GM23338 (cell line): Measurements from ENCODE around the gene TMEM33.

Experiments
- CREB1 ChIP-seq: fragments of 250-450 bp; sonication (Bioruptor Pico); IDR thresholded peaks from 2 replicates; pipeline ENCODE4 v1.5.0; 2020; ENCODE audit warnings: low read depth, mild to moderate bottlenecking, moderate library complexity
- EZH2 ChIP-seq: fragments of 200-600 bp; sonication (generic); IDR thresholded peaks from one replicate; pipeline ENCODE4 v1.8.0; 2017; ENCODE audit warnings: antibody characterized with exemption, mild to moderate bottlenecking, low read depth; ENCODE audit not compliant: unreplicated experiment
- EZH2phosphoT487 ChIP-seq: fragments of 200-600 bp; sonication (generic); IDR thresholded peaks from one replicate; pipeline ENCODE4 v1.8.1; 2018; ENCODE audit warnings: antibody characterized with exemption; ENCODE audit not compliant: unreplicated experiment
- JUNB ChIP-seq: IDR thresholded peaks from one replicate; pipeline ENCODE4 v1.6.1; 2016; ENCODE audit warnings: antibody characterized with exemption; ENCODE audit not compliant: unreplicated experiment
- NANOG ChIP-seq: IDR thresholded peaks from 2 replicates; pipeline ENCODE4 v1.6.1; 2016; ENCODE audit warnings: antibody characterized with exemption, borderline replicate concordance
- POLR2AphosphoS5 ChIP-seq: IDR thresholded peaks from 2 replicates; pipeline ENCODE4 v1.6.1; 2016; ENCODE audit warnings: antibody characterized with exemption, low read depth
- STAT1 ChIP-seq: IDR thresholded peaks from one replicate; pipeline ENCODE4 v1.6.1; 2016; ENCODE audit warnings: antibody characterized with exemption; ENCODE audit not compliant: unreplicated experiment
- ZNF331 ChIP-seq: fragments of 250-450 bp; sonication (Bioruptor Pico); IDR thresholded peaks from 2 replicates; pipeline ENCODE4 v1.5.0; 2020; ENCODE audit warnings: low read depth, mild to moderate bottlenecking, moderate library complexity
- TF ChIP-seq, protein P1 (sequence below), 2 experiments: fragments of 200-600 bp in 1 of 2; sonication (generic) in 1 of 2; conservative IDR thresholded peaks; 2 replicates each; pipeline versions ENCODE4 v1.5.1 to v1.6.1; 2016 to 2017; ENCODE audit warnings: antibody characterized with exemption in 2 of 2, low read depth in 2 of 2, mild to moderate bottlenecking in 2 of 2, moderate library complexity in 1 of 2
- TF ChIP-seq, protein P2 (sequence below): IDR thresholded peaks from one replicate; pipeline ENCODE4 v1.6.1; 2018; ENCODE audit warnings: antibody characterized with exemption; ENCODE audit not compliant: unreplicated experiment

DNA sequence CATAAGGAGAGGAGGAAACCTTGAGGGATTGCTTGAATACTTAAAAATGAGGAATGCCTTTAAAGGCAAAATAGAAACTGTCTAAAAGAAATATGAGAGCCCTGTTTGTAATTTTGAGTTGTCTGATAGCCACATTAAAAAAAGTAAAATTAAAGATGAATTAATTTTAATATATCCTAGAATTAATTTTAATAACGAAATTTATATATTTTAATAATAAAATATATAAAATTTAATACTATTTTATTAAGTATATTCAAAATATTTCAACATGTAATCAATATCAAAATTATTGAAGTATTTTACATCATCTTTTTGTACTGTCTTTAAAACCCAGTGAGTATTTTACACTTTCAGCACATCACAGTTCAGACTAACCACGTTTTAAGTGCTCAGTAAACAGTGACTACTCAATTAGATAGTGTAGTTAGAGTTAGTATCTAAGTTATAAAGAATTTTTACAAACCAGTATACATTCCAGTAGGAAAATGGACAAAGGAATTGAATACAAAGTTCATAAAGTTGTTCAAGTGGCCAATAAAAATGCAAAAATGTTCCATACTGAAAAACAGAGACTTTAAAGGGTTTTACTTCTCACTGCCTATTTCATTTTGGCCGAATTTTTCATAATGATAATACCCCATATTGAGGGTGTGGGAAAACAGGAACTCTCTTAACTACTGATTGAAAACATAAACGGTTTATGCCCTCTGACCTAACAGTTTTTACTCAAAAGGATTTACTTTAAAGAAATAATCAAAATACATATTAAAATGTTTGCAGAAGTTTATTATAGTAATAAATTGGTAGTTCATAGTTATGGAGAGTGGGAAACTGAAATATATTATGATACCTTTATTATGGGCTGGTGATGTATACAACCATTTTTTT lies 58.0 kb downstream of the TMEM33 start:
- TF ChIP-seq, protein P1, sequence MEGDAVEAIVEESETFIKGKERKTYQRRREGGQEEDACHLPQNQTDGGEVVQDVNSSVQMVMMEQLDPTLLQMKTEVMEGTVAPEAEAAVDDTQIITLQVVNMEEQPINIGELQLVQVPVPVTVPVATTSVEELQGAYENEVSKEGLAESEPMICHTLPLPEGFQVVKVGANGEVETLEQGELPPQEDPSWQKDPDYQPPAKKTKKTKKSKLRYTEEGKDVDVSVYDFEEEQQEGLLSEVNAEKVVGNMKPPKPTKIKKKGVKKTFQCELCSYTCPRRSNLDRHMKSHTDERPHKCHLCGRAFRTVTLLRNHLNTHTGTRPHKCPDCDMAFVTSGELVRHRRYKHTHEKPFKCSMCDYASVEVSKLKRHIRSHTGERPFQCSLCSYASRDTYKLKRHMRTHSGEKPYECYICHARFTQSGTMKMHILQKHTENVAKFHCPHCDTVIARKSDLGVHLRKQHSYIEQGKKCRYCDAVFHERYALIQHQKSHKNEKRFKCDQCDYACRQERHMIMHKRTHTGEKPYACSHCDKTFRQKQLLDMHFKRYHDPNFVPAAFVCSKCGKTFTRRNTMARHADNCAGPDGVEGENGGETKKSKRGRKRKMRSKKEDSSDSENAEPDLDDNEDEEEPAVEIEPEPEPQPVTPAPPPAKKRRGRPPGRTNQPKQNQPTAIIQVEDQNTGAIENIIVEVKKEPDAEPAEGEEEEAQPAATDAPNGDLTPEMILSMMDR (conservative IDR thresholded peaks at IDR 0.05; ENCODE audit: low read depth in 2 of 2) = no peak
- TF ChIP-seq EZH2 (no peak), POLR2AphosphoS5 (no peak), CREB1 (CRISPR knock-in tag) (no peak), JUNB (no peak), NANOG (no peak), ZNF331 (CRISPR knock-in tag) (no peak), STAT1 (no peak), EZH2phosphoT487 (no peak)
- TF ChIP-seq, protein P2, sequence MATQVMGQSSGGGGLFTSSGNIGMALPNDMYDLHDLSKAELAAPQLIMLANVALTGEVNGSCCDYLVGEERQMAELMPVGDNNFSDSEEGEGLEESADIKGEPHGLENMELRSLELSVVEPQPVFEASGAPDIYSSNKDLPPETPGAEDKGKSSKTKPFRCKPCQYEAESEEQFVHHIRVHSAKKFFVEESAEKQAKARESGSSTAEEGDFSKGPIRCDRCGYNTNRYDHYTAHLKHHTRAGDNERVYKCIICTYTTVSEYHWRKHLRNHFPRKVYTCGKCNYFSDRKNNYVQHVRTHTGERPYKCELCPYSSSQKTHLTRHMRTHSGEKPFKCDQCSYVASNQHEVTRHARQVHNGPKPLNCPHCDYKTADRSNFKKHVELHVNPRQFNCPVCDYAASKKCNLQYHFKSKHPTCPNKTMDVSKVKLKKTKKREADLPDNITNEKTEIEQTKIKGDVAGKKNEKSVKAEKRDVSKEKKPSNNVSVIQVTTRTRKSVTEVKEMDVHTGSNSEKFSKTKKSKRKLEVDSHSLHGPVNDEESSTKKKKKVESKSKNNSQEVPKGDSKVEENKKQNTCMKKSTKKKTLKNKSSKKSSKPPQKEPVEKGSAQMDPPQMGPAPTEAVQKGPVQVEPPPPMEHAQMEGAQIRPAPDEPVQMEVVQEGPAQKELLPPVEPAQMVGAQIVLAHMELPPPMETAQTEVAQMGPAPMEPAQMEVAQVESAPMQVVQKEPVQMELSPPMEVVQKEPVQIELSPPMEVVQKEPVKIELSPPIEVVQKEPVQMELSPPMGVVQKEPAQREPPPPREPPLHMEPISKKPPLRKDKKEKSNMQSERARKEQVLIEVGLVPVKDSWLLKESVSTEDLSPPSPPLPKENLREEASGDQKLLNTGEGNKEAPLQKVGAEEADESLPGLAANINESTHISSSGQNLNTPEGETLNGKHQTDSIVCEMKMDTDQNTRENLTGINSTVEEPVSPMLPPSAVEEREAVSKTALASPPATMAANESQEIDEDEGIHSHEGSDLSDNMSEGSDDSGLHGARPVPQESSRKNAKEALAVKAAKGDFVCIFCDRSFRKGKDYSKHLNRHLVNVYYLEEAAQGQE = no peak
